Mesenchymal stem cell (in vitro differentiated cells and primary cell): ENCODE results near the gene DNAH10.

Source experiments
- DNase-seq: peaks from one replicate; pipeline ENCODE4 v3.0.0-alpha.2; 2013
- H2AFZ ChIP-seq: one replicate; pipeline ENCODE4 v1.6.1; 2013; ENCODE audit warnings: low read depth, mild to moderate bottlenecking, control low read depth, inconsistent platforms, low read length, moderate library complexity
- H2AK5ac ChIP-seq: 2 replicates; pipeline ENCODE4 v1.6.1; 2013; ENCODE audit warnings: low read length, moderate library complexity, mild to moderate bottlenecking, inconsistent platforms; ENCODE audit not compliant: severe bottlenecking
- H2BK120ac ChIP-seq: one replicate; pipeline ENCODE4 v1.6.1; 2013; ENCODE audit warnings: low read depth, mild to moderate bottlenecking, inconsistent platforms, low read length, moderate library complexity
- H2BK12ac ChIP-seq, 2 experiments: one replicate each; pipeline ENCODE4 v1.6.1; 2013; ENCODE audit warnings: inconsistent platforms in 2 of 2, low read length in 2 of 2, mild to moderate bottlenecking in 2 of 2, moderate library complexity in 2 of 2, control low read depth in 1 of 2
- H2BK15ac ChIP-seq: one replicate; pipeline ENCODE4 v1.6.1; 2013; ENCODE audit warnings: mild to moderate bottlenecking, low read depth, inconsistent platforms; ENCODE audit not compliant: poor library complexity, severe bottlenecking
- H2BK5ac ChIP-seq: 2 replicates; pipeline ENCODE4 v1.6.1; 2013; ENCODE audit warnings: low read depth, mild to moderate bottlenecking, low read length, control low read depth, inconsistent platforms; ENCODE audit not compliant: poor library complexity, severe bottlenecking
- H3K14ac ChIP-seq, 2 experiments: one replicate each; pipeline ENCODE4 v1.6.1; 2013; ENCODE audit warnings: inconsistent platforms in 2 of 2, low read length in 2 of 2, control low read depth in 1 of 2, mild to moderate bottlenecking in 1 of 2, moderate library complexity in 1 of 2
- H3K18ac ChIP-seq, 2 experiments: one replicate each; pipeline ENCODE4 v1.6.1; 2013; ENCODE audit warnings: inconsistent platforms in 2 of 2, low read length in 2 of 2, control low read depth in 1 of 2, low read depth in 1 of 2, mild to moderate bottlenecking in 1 of 2
- H3K23ac ChIP-seq, 2 experiments: one replicate each; pipeline ENCODE4 v1.6.1; 2013; ENCODE audit warnings: inconsistent platforms in 2 of 2, low read length in 2 of 2, mild to moderate bottlenecking in 2 of 2, moderate library complexity in 2 of 2, control low read depth in 1 of 2
- H3K27ac ChIP-seq: 2 replicates; pipeline ENCODE4 v1.5.1; 2013; ENCODE audit warnings: mild to moderate bottlenecking, moderate library complexity, low read length, control low read depth, inconsistent platforms; ENCODE audit not compliant: poor library complexity, severe bottlenecking
- H3K27me3 ChIP-seq, 2 experiments: 2 replicates each; pipeline versions ENCODE4 v1.6.1 to v1.7.0; 2013; ENCODE audit warnings: low read length in 2 of 2, mild to moderate bottlenecking in 2 of 2, moderate library complexity in 2 of 2, control low read depth in 1 of 2, inconsistent platforms in 1 of 2; ENCODE audit not compliant: control insufficient read depth in 1 of 2, insufficient read depth in 1 of 2
- H3K36me3 ChIP-seq, 2 experiments: 2 replicates each; pipeline versions ENCODE4 v1.6.1 to v1.7.0; 2013; ENCODE audit warnings: low read length in 2 of 2, control low read depth in 1 of 2, inconsistent platforms in 1 of 2, low read depth in 1 of 2, mild to moderate bottlenecking in 1 of 2; ENCODE audit not compliant: insufficient read depth in 2 of 2, control insufficient read depth in 1 of 2
- H3K4ac ChIP-seq, 2 experiments: one replicate each; pipeline ENCODE4 v1.6.1; 2013; ENCODE audit warnings: inconsistent platforms in 2 of 2, low read length in 2 of 2, mild to moderate bottlenecking in 2 of 2, moderate library complexity in 2 of 2, control low read depth in 1 of 2, low read depth in 1 of 2
- H3K4me1 ChIP-seq: 2 replicates; pipeline ENCODE4 v1.6.1; 2013; ENCODE audit warnings: low read depth, low read length, control low read depth; ENCODE audit not compliant: control insufficient read depth, insufficient read depth
- H3K4me2 ChIP-seq: 2 replicates; pipeline ENCODE4 v1.6.1; 2013; ENCODE audit warnings: low read length, mild to moderate bottlenecking, inconsistent platforms; ENCODE audit not compliant: poor library complexity, severe bottlenecking
- H3K4me3 ChIP-seq, 2 experiments: 2 replicates each; pipeline versions ENCODE4 v1.5.1 to v1.7.0; 2013; ENCODE audit warnings: low read length in 2 of 2, mild to moderate bottlenecking in 2 of 2, control low read depth in 1 of 2, low read depth in 1 of 2; ENCODE audit not compliant: insufficient read depth in 1 of 2
- H3K79me1 ChIP-seq: replicated peaks from 2 replicates; pipeline ENCODE4 v1.6.1; 2013; ENCODE audit warnings: mild to moderate bottlenecking, control low read depth, low read length, inconsistent platforms; ENCODE audit not compliant: poor library complexity, severe bottlenecking
- H3K9ac ChIP-seq: 2 replicates; pipeline ENCODE4 v1.7.0; 2013; ENCODE audit warnings: mild to moderate bottlenecking, low read length, moderate library complexity
- H3K9me3 ChIP-seq: 2 replicates; pipeline ENCODE4 v1.7.0; 2013; ENCODE audit warnings: mild to moderate bottlenecking, low read length; ENCODE audit not compliant: control insufficient read depth
- H4K8ac ChIP-seq: one replicate; pipeline ENCODE4 v1.6.1; 2013; ENCODE audit warnings: inconsistent platforms, mild to moderate bottlenecking, low read length, moderate library complexity
- H4K91ac ChIP-seq: one replicate; pipeline ENCODE4 v1.6.1; 2013; ENCODE audit warnings: mild to moderate bottlenecking, low read length, inconsistent platforms
- WGBS: methylation state at CpG from one replicate; pipeline ENCODE4 v1.1.7; 2013; ENCODE audit warnings: mixed read lengths; 5-methylcytosine and 5-hydroxymethylcytosine counted together

Gene DNAH10

DNA sequence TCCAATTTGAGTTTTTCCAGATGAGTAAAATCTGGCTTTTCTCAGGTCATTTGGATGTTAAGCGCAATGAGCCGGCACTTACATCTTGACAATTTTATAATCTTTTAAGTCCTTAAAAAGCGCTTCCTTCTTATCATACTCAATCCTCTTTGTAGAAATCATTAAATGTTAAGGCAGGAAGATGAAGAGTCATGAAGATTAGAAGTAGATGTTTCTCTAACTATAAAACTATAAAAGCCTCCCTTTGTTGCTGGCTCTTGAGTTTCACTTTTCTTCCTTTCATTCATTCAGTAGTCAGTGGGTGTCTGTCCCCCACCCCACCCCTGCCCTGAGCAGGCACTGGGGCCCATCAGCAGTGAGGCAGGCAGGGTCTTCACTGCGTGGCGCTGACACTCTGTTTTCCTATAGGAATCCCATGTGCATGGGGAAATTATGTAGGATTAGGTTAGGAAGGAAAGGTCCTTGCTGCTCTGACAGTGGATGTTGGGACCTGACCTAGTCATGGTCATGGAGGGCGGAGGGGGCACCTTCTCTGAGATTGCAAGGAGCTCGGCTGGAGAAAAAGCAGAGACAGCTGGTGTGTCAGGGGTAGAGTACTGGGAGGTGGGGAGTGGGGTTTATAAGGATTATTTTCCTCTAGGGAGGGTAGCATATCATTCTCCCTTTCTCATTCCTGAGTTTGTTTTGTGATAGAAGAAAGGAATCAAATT, 144.8 kb downstream of the DNAH10 start:
- Histone ChIP-seq H3K14ac (no peak overlapping the region), H3K9ac (no peak overlapping the region), H3K4me1 (no peaks in the 10 kb centered on the region), H2BK12ac (no peak overlapping the region), H3K4ac (no peak overlapping the region), H2BK15ac (no peak overlapping the region), H3K79me1 (no peaks in the 10 kb centered on the region), H3K4me2 (no peak overlapping the region), H4K91ac (no peak overlapping the region), H3K9me3 (no peaks in the 10 kb centered on the region), H4K8ac (no peak overlapping the region), H2BK120ac (no peak overlapping the region), H2BK5ac (no peak overlapping the region), H3K36me3 (peaks cover 0 to 3% of the 10 kb centered on the region in 2 experiments), H3K18ac (no peak overlapping the region), H2AFZ (no peak overlapping the region), H2AK5ac (no peak overlapping the region), H3K23ac (no peak overlapping the region), H3K27ac (no peak overlapping the region), H3K27me3 (peaks cover 8 to 29% of the 10 kb centered on the region in 2 experiments), H3K4me3 (no peak overlapping the region)
- 87% methylated on average over 4 of the region's 7 CpGs for WGBS
- no peak for DNase-seq

DNA sequence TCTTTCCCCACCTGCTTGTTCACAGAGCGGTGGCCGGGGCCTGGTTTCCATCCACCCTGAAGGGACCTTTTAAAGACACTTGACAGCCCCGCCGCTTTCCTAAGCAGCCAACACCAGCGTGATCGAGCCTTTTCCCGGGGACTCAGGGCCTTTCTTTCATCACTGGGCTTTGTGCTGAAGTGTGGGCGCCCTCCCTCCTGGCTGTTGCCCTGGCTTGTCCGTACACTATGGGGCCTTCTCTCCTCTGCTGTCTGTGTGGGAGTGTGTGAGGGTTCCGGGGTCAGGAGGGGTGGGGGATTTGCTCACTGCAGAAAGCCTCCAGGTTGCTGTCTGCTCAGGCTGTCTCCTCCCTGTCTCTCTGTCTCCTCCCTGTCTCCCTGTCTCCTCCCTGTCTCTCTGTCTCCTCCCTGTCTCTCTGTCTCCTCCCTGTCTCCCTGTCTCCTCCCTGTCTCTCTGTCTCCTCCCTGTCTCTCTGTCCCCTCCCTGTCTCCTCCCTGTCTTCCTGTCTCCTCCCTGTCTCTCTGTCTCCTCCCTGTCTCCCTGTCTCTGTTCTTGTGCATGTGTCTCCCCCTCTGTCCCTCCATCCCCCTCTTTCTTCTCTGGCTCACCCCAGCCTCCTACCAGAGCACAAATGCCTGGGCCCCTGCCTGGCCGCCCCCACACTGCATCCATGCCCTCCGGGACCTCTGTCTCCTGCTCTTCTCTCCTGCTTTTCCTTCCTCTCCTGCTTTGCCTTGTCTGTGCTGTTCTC, 145.8 kb downstream of the DNAH10 start:
- Histone ChIP-seq H3K27me3 (peaks cover 6 to 26% of the 10 kb centered on the region in 2 experiments), H3K9ac (peak overlapping the region; percentile 61), H2AFZ (peak overlapping the region; percentile 78), H2AK5ac (no peak overlapping the region), H3K4me2 (no peak overlapping the region), H4K8ac (peak overlapping the region; percentile 68), H3K4ac (peak overlapping the region; percentile 12 to 62), H2BK12ac (peak overlapping the region in 1 of 2 experiments; percentile 32), H3K23ac (peak overlapping the region in 1 of 2 experiments; percentile 19), H3K9me3 (no peaks in the 10 kb centered on the region), H3K4me3 (peak overlapping the region in 1 of 2 experiments; percentile 42), H2BK120ac (no peak overlapping the region), H3K14ac (no peak overlapping the region), H3K79me1 (no peaks in the 10 kb centered on the region), H4K91ac (peak overlapping the region; percentile 47), H2BK15ac (no peak overlapping the region), H2BK5ac (no peak overlapping the region), H3K4me1 (no peaks in the 10 kb centered on the region), H3K27ac (no peak overlapping the region), H3K18ac (peak overlapping the region; percentile 14 to 50), H3K36me3 (peaks cover 0 to 3% of the 10 kb centered on the region in 2 experiments)
- 80% methylated on average over 11 of the region's 12 CpGs for WGBS
- peak; percentile 7 for DNase-seq

GRCh38 chr12:123908884-123909725, 147.0 kb downstream of the DNAH10 start:
- no peak overlapping the region for H2AK5ac ChIP-seq
- no peak overlapping the region for H3K9ac ChIP-seq
- DNase-seq: no peak
- H2BK5ac ChIP-seq: no peak overlapping the region
- 91% methylated on average over 37 of the region's 37 CpGs for WGBS
- H3K79me1 ChIP-seq: no peaks in the 10 kb centered on the region
- no peak overlapping the region for H2AFZ ChIP-seq
- peaks cover 4 to 16% of the 10 kb centered on the region in 2 experiments for H3K27me3 ChIP-seq
- H4K8ac ChIP-seq: no peak overlapping the region
- H3K4ac ChIP-seq: no peak overlapping the region
- peaks cover 0 to 3% of the 10 kb centered on the region in 2 experiments for H3K36me3 ChIP-seq
- no peak overlapping the region for H2BK120ac ChIP-seq
- H3K4me1 ChIP-seq: no peaks in the 10 kb centered on the region
- H3K9me3 ChIP-seq: no peaks in the 10 kb centered on the region
- no peak overlapping the region for H3K4me3 ChIP-seq
- no peak overlapping the region for H2BK15ac ChIP-seq
- no peak overlapping the region for H3K27ac ChIP-seq
- H2BK12ac ChIP-seq: no peak overlapping the region
- no peak overlapping the region for H3K18ac ChIP-seq
- H4K91ac ChIP-seq: no peak overlapping the region
- H3K23ac ChIP-seq: no peak overlapping the region
- H3K4me2 ChIP-seq: no peak overlapping the region
- H3K14ac ChIP-seq: no peak overlapping the region
